ENCODE measurements around the gene EEF2KMT. TPM values are rescaled to one million over a fixed set of nuclear protein-coding genes. Genes with fewer than 3 reads are reported as not detected.

The EEF2KMT gene
- total RNA-seq, result 6.1 and 16.2 TPM in 2 replicates

DNA sequence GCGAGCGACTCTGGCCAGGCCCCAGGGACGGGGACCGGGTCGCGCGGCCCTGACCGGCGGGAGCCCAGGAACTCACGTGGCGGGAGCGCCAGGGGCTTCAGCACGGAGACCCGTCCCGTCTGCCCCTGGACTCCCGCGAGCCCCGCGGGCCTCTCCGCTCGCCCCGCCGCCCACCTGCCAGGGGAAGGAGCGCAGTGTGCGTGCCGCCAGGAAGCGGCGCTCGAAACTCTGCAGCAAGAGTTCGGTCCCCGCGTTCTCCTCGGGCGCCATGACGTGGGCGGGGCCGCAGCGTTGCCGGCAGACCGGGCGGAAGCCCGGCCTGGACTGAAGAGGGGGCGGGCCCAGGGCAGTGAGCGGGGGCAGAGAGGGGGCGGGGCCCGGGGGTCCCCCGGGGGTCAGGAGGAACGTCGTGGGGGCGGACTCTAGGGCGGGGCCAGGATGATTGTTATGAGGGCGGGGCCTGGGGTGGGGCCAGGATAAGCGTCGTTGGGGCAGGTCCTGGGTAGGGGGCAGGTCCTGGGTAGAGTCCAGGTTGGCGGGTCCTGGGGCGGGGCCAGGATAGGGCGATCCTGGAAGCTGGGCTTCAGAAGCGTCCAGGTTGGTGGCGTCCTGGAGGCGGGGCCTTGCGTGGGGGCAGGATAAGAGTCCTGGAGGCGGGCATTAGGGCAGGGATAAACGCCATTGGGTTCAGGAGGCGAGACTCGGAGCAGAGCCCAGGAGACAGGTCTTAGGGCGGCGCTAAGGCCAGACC lies at the start of gene EEF2KMT:
TSS of gene EEF2KMT (minus strand) at position 326 of the 751 bp plus-strand sequence. CDS start at position 270, 56 bp downstream.

GRCh38 chr16:5071681-5072333 lies 25.8 kb downstream of the EEF2KMT start, which contains the start of gene ALG1:
Gene ALG1 (plus strand): TSS chr16:5071843. CDS start chr16:5071850, 7 bp downstream.

DNA sequence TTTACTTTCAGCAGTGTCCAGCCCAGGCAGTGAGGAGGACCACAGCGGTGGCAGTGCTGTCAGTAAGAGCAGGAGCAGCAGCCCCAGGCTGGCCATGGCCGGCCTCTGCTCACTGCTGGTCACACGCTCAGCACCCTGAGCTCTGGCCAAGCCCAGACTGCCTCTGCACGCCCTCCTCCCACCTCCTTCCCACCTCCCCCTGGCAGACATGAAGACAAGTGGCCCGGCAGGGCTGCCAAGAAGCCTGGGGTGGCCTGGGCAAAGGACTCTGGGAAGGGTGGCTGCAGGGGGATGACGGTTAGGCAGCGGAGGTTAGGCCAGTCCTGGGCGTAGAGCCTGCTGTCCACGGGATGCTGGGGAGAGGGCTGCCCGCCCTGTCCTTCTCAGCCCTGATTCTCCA lies 31.8 kb downstream of the EEF2KMT start, which contains the start of gene C16orf89:
TSS of gene C16orf89 (minus strand) at position 144 of the 400 bp plus-strand sequence. CDS start at position 96, 48 bp downstream.

Other genes with a start within 250 kb of the EEF2KMT start
- gene PPL, start 160.6 kb downstream of the EEF2KMT start, total RNA-seq, result 1.3 and 7.2 TPM in 2 replicates
- gene SEC14L5, start 139.5 kb downstream of the EEF2KMT start, total RNA-seq, result not detected in 2 replicates
- gene NAGPA, start 63.9 kb downstream of the EEF2KMT start, total RNA-seq, result 12.0 and 25.2 TPM in 2 replicates
- 0.13 and 0.80 TPM in 2 replicates for gene C16orf89, start 31.8 kb downstream of the EEF2KMT start, total RNA-seq
- gene ALG1, start 26.0 kb downstream of the EEF2KMT start, total RNA-seq, result 38.7 and 51.7 TPM in 2 replicates